Spleen (tissue), 11 donors: Measurements from ENCODE around the gene GRAP2. TPM values are rescaled to one million over a fixed set of nuclear protein-coding genes. Genes with fewer than 3 reads are reported as not detected.
"Not testable (repeated sequence)": the region's sequence is repeated elsewhere in the genome, so short reads cannot be mapped to it uniquely, and the experiment has no call there.

Experiments used
- DNase-seq: peaks from one replicate; pipeline ENCODE4 v3.0.0-alpha.2; 2020
- H3K27ac ChIP-seq, 8 donors: fragments of 200-600 bp; sonication (generic) in 7 of 8; 1 replicate in 4 of 8; 2 replicates in 4 of 8; pipeline versions ENCODE4 v1.5.0 to v1.8.0; 2016 to 2021; ENCODE audit warnings: inconsistent platforms in 4 of 8, mild to moderate bottlenecking in 4 of 8, moderate library complexity in 1 of 8
- H3K27me3 ChIP-seq, 7 donors: fragments of 200-600 bp; sonication (generic) in 6 of 7; replicated peaks in 1 of 7; 1 replicate in 4 of 7; 2 replicates in 3 of 7; pipeline versions ENCODE4 v1.5.0 to v1.8.0; 2016 to 2021; ENCODE audit warnings: inconsistent platforms in 3 of 7, mild to moderate bottlenecking in 1 of 7
- H3K36me3 ChIP-seq, 6 donors: fragments of 200-600 bp; sonication (generic) in 5 of 6; 1 replicate in 4 of 6; 2 replicates in 2 of 6; pipeline versions ENCODE4 v1.5.0 to v1.8.0; 2016 to 2021; ENCODE audit warnings: inconsistent platforms in 2 of 6
- H3K4me1 ChIP-seq, 6 donors: fragments of 200-600 bp; sonication (generic) in 5 of 6; 1 replicate in 3 of 6; 2 replicates in 3 of 6; pipeline versions ENCODE4 v1.5.0 to v1.8.0; 2016 to 2021; ENCODE audit warnings: inconsistent platforms in 3 of 6
- H3K4me3 ChIP-seq, 8 donors: fragments of 200-600 bp; sonication (generic) in 7 of 8; 1 replicate in 4 of 8; 2 replicates in 4 of 8; pipeline versions ENCODE4 v1.5.0 to v1.8.0; 2016 to 2021; ENCODE audit warnings: inconsistent platforms in 4 of 8, mild to moderate bottlenecking in 4 of 8, moderate library complexity in 2 of 8
- H3K9me3 ChIP-seq, 8 donors: fragments of 200-600 bp; sonication (generic) in 7 of 8; 1 replicate in 4 of 8; 2 replicates in 4 of 8; pipeline versions ENCODE4 v1.5.0 to v1.8.0; 2016 to 2021; ENCODE audit warnings: inconsistent platforms in 4 of 8
- POLR2A ChIP-seq, 3 donors: fragments of 450-650 bp; IDR thresholded peaks; one replicate each; pipeline ENCODE4 v1.5.1; 2017; ENCODE audit warnings: antibody characterized with exemption in 3 of 3, mild to moderate bottlenecking in 1 of 3
- POLR2AphosphoS5 ChIP-seq, 3 donors: sonication (generic); formaldehyde crosslinking; IDR thresholded peaks; one replicate each; pipeline ENCODE4 v1.5.1; 2017; ENCODE audit warnings: antibody characterized with exemption in 3 of 3
- WGBS, 5 donors: extraction: QIAGEN DNeasy Blood & Tissue Kit in 3 of 5; methylation state at CpG; one replicate each; pipeline versions ENCODE4 v1.1.5 to v1.1.7; 2013 to 2018; 5-methylcytosine and 5-hydroxymethylcytosine counted together
- intact Hi-C: fragments of 100-400 bp; cut with DNase I; formaldehyde crosslinking; loops from one replicate; pipeline ENCODE4 v1.15.0; 2023; ENCODE audit warnings: low total_unique reads
- polyA plus RNA-seq, 3 donors: library from polyadenylated mRNA; stranded (reverse); fragments of 200-250 nt; gene quantifications; one replicate each; pipeline ENCODE4 v1.2.1, GENCODE V29; 2013
- total RNA-seq, 7 donors: library from RNA; depleted of rRNA in 3 of 7; stranded (reverse); fragments of >200 nt in 3 of 7; fragmentation: NEBNext Ultra II Directional in 4 of 7; extraction: Animal tissue kit (Norgen Biotek cat#: 25700) in 4 of 7; gene quantifications; one replicate each; pipeline versions ENCODE4 v1.1.0 to v1.2.1, GENCODE V29; 2016 to 2021
- TF ChIP-seq, protein P1 (sequence below), 11 experiments: fragments of 200-600 bp in 7 of 11; fragments of 450-650 bp in 4 of 11; sonication (generic) in 4 of 11; IDR thresholded peaks in 8 of 11; conservative IDR thresholded peaks in 3 of 11; 1 replicate in 7 of 11; 2 replicates in 4 of 11; pipeline versions ENCODE4 v1.4.0 to v1.8.0; 2016 to 2021; ENCODE audit warnings: antibody characterized with exemption in 11 of 11, inconsistent platforms in 4 of 11, mild to moderate bottlenecking in 1 of 11
- donor health status: healthy with polysubstance abuse.
- donor health status: DM: no; HTN: no; CAD: no; lungs with moderate emphysema.
- donor health status: DM: no; HTN: no; CAD: no.
- donor health status: Bipolar disorder and iron deficiency.
- donor health status: healthy.
- donor health status: DM: no; HTN: no; CAD: no.
- donor health status: DM: yes; HTN: yes; CAD: no.

Gene GRAP2
- total and polyA plus RNA-seq, 10 donors = 3.1 to 40.3 (median 29.8) TPM

DNA sequence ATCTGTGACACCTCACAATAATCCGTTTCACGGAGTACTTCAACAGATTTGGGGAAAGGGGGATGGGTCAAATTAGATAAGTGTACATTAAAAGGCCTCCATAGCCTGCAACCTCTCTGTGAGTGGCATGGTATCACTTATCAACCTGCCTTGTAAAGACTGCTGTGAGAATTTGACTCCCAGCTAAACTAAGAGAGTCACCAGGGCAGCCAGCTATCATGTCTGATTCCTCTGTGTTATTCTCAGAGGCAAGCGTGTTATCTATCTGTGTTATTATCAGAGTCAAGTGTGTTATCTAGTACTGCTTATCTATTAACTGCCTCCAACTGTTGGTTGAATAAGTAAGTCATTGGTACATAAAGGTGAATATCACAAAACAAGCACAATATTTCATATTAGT, 89.8 kb downstream of the GRAP2 start:
- no peak overlapping the region for H3K27ac ChIP-seq
- WGBS, 5 donors = 84 to 100% (median 94%) methylated on average over 3 of the region's 3 CpGs
- no peak for DNase-seq
- no peaks in the 10 kb centered on the region for H3K9me3 ChIP-seq
- intact Hi-C loops = no loop called here
- H3K4me1 ChIP-seq = peaks cover 0 to 18% (median 12%) of the 10 kb centered on the region in 6 donors
- H3K36me3 ChIP-seq = no peaks in the 10 kb centered on the region
- TF ChIP-seq POLR2AphosphoS5 (IDR thresholded peaks at IDR 0.05) (no peak), POLR2A (IDR thresholded peaks at IDR 0.05) (no peak)
- TF ChIP-seq, protein P1, sequence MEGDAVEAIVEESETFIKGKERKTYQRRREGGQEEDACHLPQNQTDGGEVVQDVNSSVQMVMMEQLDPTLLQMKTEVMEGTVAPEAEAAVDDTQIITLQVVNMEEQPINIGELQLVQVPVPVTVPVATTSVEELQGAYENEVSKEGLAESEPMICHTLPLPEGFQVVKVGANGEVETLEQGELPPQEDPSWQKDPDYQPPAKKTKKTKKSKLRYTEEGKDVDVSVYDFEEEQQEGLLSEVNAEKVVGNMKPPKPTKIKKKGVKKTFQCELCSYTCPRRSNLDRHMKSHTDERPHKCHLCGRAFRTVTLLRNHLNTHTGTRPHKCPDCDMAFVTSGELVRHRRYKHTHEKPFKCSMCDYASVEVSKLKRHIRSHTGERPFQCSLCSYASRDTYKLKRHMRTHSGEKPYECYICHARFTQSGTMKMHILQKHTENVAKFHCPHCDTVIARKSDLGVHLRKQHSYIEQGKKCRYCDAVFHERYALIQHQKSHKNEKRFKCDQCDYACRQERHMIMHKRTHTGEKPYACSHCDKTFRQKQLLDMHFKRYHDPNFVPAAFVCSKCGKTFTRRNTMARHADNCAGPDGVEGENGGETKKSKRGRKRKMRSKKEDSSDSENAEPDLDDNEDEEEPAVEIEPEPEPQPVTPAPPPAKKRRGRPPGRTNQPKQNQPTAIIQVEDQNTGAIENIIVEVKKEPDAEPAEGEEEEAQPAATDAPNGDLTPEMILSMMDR (IDR thresholded peaks at IDR 0.05 in 8 of 11, conservative IDR thresholded peaks at IDR 0.05 in 3 of 11) = no peak
- peaks cover 0 to 54% (median 30%) of the 10 kb centered on the region in 7 donors for H3K27me3 ChIP-seq
- no peak overlapping the region for H3K4me3 ChIP-seq

DNA sequence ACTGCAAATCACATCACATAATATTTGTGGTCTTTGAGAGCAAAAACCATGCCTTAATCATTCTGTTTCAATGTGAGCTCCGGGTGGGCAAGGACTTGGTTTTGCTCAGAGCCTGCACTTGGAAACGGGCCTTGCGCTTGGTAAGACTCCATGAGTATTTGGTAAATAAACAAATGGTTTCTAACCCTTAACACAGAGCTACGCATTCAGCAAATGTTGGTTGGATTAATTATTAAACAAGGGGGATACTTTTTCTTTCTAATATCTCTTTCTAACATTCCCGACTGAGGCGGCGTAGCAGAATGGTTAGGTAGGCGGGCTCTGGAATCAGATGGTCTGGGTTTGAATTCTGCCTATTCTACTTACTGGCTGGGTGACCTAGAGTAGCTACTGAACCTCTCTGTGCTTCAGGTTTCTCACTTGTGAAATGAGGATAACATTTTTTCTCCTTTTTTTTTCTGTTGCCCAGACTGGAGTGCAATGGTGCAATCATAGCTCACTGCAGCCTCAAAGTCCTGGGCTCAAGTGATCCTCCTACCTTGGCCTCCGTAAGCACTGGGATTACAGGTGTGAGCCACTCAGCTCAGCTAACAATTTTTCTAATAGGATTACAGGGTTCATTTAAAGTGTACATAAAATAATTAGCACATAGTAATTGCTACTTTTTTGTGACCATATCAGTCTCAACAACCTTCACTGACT, 90.4 kb downstream of the GRAP2 start:
- intact Hi-C loops = no loop called here
- H3K27ac ChIP-seq = no peak overlapping the region
- WGBS, 5 donors = 92 to 97% (median 95%) methylated on average over 9 of the region's 9 CpGs
- H3K36me3 ChIP-seq = no peaks in the 10 kb centered on the region
- TF ChIP-seq POLR2AphosphoS5 (IDR thresholded peaks at IDR 0.05) (no peak), POLR2A (IDR thresholded peaks at IDR 0.05) (no peak)
- TF ChIP-seq, protein P1 (IDR thresholded peaks at IDR 0.05 in 8 of 11, conservative IDR thresholded peaks at IDR 0.05 in 3 of 11) = no peak
- H3K4me3 ChIP-seq = no peak overlapping the region
- peaks cover 0 to 60% (median 36%) of the 10 kb centered on the region in 7 donors for H3K27me3 ChIP-seq
- H3K9me3 ChIP-seq = no peaks in the 10 kb centered on the region
- peaks cover 0 to 18% (median 12%) of the 10 kb centered on the region in 6 donors for H3K4me1 ChIP-seq
- no peak for DNase-seq

DNA sequence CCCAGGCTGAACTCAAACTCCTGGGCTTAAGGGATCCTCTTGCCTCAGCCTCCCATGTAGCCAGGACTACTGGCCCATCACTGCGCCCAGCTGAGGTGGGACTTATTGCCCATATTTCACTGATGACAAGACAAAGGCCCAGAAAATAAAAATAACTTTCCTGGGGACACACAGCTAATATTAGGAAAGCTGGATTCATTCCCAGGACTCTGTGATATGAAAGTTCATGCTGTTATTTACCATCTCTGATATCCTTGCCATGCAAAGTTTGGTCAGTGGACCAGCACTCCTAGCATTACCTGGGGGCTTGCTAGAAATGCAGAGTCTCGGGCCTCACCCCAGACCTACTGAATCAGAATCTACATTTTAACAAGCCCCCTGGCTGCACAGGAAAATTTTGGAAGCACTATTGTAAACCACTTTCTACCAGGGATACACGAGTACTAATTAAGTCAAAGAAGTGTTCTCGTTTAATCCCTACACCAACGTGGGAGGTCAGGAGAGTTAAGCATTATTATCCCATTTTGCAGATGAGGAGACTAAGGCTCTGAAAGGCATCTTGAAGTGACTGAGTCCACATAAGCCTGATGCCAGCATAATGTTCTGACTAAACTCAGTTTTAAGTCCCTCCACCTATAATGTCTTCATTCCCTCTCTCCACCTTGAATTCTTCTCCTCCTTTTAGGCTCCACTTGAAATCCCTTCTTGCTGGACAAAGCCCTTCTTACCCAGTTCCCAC, 91.4 kb downstream of the GRAP2 start:
- intact Hi-C loops = no loop called here
- 83 to 96% (median 92%) methylated on average over 5 of the region's 5 CpGs for WGBS, 5 donors
- Histone ChIP-seq H3K27me3 (peaks cover 0 to 66% (median 36%) of the 10 kb centered on the region in 7 donors), H3K27ac (no peak overlapping the region), H3K36me3 (no peaks in the 10 kb centered on the region), H3K9me3 (no peaks in the 10 kb centered on the region), H3K4me1 (peaks cover 0 to 18% (median 12%) of the 10 kb centered on the region in 6 donors), H3K4me3 (no peak overlapping the region)
- TF ChIP-seq POLR2AphosphoS5 (IDR thresholded peaks at IDR 0.05) = no peak
- TF ChIP-seq, protein P1 (IDR thresholded peaks at IDR 0.05 in 8 of 11, conservative IDR thresholded peaks at IDR 0.05 in 3 of 11) = no peak
- TF ChIP-seq POLR2A (IDR thresholded peaks at IDR 0.05) = no peak
- no peak for DNase-seq

DNA sequence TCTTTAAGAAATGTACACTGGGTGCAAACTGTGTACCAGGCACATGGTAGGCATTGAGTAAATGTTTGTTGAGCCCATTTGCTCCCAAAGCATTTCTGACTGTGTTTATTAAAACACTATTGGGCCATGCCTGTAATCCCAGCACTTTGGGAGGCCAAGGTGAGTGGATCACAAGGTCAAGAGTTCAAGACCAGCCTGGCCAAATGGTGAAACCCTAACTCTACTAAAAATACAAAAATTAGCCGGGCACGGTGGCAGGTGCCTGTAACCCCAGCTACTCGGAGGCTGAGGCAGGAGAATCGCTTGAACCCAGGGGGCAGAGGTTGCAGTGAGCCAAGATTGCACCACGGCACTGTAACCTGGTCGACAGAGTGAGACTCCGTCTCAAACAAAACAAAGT, 92.0 kb downstream of the GRAP2 start:
- H3K9me3 ChIP-seq, DNase-seq, H3K27ac ChIP-seq, H3K36me3 ChIP-seq, H3K4me3 ChIP-seq, intact Hi-C loops: not testable (repeated sequence)
- H3K4me1 ChIP-seq = peaks cover 0 to 23% (median 14%) of the 10 kb centered on the region in 6 donors
- H3K27me3 ChIP-seq = peaks cover 0 to 71% (median 36%) of the 10 kb centered on the region in 7 donors
- WGBS, 5 donors = 92 to 96% (median 95%) methylated on average over 7 of the region's 7 CpGs
